Measurements from ENCODE around the gene ELOA. TPM values are rescaled to one million over a fixed set of nuclear protein-coding genes. Genes with fewer than 3 reads are reported as not detected.

Gene ELOA
- total and polyA plus RNA-seq, 9 of the 15 experiments (the other 6 are each of a cell fraction or from before 2014, with no cell fraction given) = 31.9 to 98.6 (median 61.3) TPM

DNA sequence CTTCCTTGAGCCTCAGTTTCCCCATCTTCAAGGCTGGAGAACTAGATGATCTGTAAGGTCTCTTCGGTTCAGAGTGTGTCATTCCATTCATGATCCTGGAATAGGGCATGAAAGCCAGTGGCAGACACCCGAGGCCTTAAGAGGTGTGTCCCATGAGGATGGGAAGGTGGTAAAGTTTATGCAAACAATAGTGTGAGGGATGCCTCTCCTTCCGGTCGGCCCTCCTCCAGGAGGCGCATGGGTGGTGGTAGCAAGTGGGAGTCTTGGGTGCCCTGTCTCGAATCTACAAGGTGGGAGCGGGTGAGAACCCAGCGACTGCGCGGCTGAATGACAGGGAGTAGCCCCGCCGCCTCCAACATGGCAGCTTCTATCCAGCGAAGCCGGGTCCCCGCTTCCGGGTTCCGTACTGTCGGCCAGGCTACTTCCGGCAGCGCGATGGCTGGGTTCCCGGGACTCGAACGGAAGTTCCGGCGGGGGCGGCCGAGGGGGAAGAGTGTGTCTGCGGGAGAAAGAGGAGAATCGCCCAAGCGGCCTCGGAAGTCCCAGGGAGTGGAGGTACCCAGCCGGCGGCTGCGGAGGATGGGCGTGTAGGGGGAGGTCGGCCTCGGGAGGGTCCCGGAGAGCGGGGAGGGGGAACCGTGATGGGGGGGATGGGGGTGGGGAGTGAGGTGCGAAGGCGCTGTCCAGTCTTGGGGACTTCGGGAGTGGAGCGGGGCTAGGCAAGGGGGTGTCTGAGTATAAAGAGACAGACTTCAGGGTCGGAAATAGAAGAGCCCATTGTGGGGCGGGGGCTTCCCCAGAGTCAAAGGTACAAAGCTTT is 47.6 kb downstream of the ELOA start, which contains the start of gene LYPLA2 (continued):
- TF ChIP-seq NFE2L1 (tag; IDR thresholded peaks at IDR 0.05; ENCODE audit: borderline replicate concordance, low read depth) (no peak), ZFP30 (CRISPR knock-in tag; IDR thresholded peaks at IDR 0.05; ENCODE audit: borderline replicate concordance) (no peak), ZNF695 (CRISPR knock-in tag; IDR thresholded peaks at IDR 0.05) (no peak), ZEB2 (IDR thresholded peaks at IDR 0.05) (no peak), NR2F6 (CRISPR knock-in tag; IDR thresholded peaks at IDR 0.05) (no peak), CREB1 (IDR thresholded peaks at IDR 0.05) (peak; percentile 49; the same call in 1 of the 2 replicates), CREB1 (CRISPR knock-in tag; IDR thresholded peaks at IDR 0.05) (0 out of 2 replicates have a peak, but pooled peaks have one; percentile 31), TAF1 (IDR thresholded peaks at IDR 0.05; ENCODE audit: control insufficient read depth, extremely low read depth, insufficient read depth, low read length, severe bottlenecking) (peak; percentile 75), KHSRP (IDR thresholded peaks at IDR 0.05) (no peak), ZKSCAN8 (CRISPR knock-in tag; IDR thresholded peaks at IDR 0.05) (no peak)
- TF ChIP-seq, protein P1, sequence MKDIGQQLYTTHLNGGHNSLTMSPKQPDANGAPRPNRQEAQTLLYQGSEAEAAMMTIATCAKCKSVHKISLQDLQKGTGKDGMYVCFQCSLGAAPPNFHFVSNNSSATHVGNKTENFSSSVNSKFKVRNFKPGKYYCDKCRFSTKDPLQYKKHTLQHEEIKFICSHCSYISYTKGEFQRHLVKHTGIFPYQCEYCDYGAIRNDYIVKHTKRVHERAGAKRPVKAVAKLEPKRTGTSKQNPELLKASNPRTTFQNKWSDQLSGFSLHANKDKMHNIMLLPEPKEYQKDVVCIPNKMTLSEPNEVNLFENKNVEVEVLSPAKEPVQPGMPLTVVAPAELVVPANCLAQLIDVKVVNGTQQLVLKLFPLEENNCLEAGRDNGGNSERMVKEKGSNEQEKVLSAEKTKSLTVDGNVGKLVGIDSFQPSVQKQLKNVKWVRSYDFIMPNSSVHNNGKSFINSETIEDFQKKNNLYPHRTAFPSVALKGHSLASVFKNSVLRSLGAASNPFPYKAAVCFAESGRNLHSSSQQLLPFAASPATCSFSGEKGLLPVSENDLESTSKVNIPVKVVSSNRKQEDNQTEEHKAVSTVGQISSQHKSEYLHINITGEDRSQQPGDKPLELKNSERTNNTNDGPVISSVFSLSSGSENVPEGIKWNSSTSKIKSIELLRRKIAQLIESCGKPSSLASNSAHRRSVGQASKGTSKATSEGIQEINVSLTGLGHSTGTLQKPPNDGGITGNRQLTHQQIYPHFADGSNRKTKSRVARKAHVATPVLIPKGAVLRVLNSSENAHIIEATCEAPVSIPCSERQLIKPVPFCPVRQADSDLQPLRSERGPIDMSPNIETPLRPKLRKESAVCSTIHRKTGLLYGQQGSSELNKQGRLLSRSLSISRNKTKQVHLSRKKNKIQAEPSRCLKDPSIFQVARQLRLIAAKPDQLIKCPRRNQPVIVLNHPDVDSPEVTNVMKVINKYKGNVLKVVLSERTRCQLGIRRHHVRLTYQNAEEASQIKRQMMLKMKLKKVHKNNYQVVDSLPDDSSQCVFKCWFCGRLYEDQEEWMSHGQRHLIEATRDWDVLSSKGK (CRISPR knock-in tag; IDR thresholded peaks at IDR 0.05) = no peak
- TF ChIP-seq, protein P2, sequence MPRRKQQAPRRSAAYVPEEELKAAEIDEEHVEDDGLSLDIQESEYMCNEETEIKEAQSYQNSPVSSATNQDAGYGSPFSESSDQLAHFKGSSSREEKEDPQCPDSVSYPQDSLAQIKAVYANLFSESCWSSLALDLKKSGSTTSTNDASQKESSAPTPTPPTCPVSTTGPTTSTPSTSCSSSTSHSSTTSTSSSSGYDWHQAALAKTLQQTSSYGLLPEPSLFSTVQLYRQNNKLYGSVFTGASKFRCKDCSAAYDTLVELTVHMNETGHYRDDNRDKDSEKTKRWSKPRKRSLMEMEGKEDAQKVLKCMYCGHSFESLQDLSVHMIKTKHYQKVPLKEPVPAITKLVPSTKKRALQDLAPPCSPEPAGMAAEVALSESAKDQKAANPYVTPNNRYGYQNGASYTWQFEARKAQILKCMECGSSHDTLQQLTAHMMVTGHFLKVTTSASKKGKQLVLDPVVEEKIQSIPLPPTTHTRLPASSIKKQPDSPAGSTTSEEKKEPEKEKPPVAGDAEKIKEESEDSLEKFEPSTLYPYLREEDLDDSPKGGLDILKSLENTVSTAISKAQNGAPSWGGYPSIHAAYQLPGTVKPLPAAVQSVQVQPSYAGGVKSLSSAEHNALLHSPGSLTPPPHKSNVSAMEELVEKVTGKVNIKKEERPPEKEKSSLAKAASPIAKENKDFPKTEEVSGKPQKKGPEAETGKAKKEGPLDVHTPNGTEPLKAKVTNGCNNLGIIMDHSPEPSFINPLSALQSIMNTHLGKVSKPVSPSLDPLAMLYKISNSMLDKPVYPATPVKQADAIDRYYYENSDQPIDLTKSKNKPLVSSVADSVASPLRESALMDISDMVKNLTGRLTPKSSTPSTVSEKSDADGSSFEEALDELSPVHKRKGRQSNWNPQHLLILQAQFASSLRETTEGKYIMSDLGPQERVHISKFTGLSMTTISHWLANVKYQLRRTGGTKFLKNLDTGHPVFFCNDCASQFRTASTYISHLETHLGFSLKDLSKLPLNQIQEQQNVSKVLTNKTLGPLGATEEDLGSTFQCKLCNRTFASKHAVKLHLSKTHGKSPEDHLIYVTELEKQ (CRISPR knock-in tag; IDR thresholded peaks at IDR 0.05) = no peak
- TF ChIP-seq, protein P3, sequence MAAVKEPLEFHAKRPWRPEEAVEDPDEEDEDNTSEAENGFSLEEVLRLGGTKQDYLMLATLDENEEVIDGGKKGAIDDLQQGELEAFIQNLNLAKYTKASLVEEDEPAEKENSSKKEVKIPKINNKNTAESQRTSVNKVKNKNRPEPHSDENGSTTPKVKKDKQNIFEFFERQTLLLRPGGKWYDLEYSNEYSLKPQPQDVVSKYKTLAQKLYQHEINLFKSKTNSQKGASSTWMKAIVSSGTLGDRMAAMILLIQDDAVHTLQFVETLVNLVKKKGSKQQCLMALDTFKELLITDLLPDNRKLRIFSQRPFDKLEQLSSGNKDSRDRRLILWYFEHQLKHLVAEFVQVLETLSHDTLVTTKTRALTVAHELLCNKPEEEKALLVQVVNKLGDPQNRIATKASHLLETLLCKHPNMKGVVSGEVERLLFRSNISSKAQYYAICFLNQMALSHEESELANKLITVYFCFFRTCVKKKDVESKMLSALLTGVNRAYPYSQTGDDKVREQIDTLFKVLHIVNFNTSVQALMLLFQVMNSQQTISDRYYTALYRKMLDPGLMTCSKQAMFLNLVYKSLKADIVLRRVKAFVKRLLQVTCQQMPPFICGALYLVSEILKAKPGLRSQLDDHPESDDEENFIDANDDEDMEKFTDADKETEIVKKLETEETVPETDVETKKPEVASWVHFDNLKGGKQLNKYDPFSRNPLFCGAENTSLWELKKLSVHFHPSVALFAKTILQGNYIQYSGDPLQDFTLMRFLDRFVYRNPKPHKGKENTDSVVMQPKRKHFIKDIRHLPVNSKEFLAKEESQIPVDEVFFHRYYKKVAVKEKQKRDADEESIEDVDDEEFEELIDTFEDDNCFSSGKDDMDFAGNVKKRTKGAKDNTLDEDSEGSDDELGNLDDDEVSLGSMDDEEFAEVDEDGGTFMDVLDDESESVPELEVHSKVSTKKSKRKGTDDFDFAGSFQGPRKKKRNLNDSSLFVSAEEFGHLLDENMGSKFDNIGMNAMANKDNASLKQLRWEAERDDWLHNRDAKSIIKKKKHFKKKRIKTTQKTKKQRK (IDR thresholded peaks at IDR 0.05; ENCODE audit: borderline replicate concordance, low read depth, low read length) = no peak
- TF ChIP-seq, protein P4, sequence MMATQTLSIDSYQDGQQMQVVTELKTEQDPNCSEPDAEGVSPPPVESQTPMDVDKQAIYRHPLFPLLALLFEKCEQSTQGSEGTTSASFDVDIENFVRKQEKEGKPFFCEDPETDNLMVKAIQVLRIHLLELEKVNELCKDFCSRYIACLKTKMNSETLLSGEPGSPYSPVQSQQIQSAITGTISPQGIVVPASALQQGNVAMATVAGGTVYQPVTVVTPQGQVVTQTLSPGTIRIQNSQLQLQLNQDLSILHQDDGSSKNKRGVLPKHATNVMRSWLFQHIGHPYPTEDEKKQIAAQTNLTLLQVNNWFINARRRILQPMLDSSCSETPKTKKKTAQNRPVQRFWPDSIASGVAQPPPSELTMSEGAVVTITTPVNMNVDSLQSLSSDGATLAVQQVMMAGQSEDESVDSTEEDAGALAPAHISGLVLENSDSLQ (IDR thresholded peaks at IDR 0.05) = peak; percentile 94

Measured in K562 (cell line).